ENCODE data around the gene ABCA6. TPM values are rescaled to one million over a fixed set of nuclear protein-coding genes. Genes with fewer than 3 reads are reported as not detected.

Gene ABCA6
- total RNA-seq, 2 donors from 2014 or later = 0.22 to 0.37 TPM

GRCh38 chr17:69047368-69048263 is 94.1 kb downstream of the ABCA6 start:
- Mint-ChIP-seq H3K27me3 (ENCODE audit: low read depth) (no peaks in the 10 kb centered on the region), H3K27ac (no peak overlapping the region), H3K4me1 (ENCODE audit: low read depth) (peaks cover 17% of the 10 kb centered on the region), H3K9me3 (peaks cover 0 to 5% of the 10 kb centered on the region in 2 donors), H3K4me3 (no peak overlapping the region), H3K36me3 (ENCODE audit: insufficient read depth in 2 of 2) (no peaks in the 10 kb centered on the region)
- no peak for DNase-seq
- ATAC-seq (replicated peaks in 1 of 2) = no peak

DNA sequence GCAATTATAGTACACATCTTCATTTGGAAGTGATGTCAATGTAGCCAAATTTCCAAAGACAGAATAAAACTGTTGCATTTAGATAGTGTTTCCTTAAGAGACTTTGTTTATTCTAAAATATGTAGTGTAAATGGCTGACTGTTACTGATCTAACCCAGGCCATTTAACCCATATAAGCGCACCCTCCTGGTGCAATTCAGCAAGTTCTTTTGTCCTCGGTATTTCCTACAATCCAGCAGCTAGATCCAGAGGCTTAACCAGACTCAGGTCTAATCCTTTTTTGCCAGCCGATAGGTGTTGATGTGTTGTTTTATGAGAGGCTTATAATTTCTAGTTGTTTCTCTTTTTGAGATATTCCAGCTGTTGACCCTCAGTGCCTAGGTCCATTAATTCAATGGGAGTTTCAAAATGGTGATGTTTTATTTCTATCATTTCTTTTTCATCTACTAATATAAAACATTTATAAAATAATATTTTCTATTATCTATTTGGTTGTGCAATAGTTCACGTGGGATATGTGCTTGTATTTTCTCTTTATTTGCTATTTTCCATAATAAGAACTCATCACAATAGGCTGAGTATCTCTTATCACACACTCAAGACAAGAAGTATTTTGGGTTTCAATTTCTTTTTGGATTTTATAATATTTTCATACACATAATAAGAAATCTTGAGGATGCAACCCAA is 95.4 kb downstream of the ABCA6 start:
- ATAC-seq (replicated peaks in 1 of 2) (no peak), DNase-seq (no peak)
- H3K27ac Mint-ChIP-seq = no peak overlapping the region
- no peaks in the 10 kb centered on the region for H3K36me3 Mint-ChIP-seq (ENCODE audit: insufficient read depth in 2 of 2)
- no peak overlapping the region for H3K4me3 Mint-ChIP-seq
- peaks cover 0 to 2% of the 10 kb centered on the region in 2 donors for H3K9me3 Mint-ChIP-seq
- no peaks in the 10 kb centered on the region for H3K27me3 Mint-ChIP-seq (ENCODE audit: low read depth)
- peaks cover 17% of the 10 kb centered on the region for H3K4me1 Mint-ChIP-seq (ENCODE audit: low read depth)

DNA sequence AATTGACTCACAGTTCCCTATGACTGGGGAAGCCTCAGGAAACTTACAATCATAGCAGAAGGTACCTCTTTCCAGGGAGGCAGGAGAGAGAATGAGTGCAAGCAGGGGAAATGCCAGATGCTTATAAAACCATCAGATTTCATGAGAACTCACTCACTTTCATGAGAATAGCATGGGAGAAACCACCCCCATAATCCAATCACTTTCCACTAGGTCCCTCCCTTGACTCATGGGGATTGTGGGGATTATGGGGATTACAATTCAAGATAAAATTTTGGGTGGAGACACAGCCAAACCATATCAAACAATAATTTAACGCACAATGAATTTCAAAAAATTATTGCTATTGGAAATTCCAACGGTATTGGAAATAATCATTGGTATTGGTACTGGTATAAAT is 96.0 kb downstream of the ABCA6 start:
- Mint-ChIP-seq H3K4me1 (ENCODE audit: low read depth) (peaks cover 17% of the 10 kb centered on the region), H3K36me3 (ENCODE audit: insufficient read depth in 2 of 2) (no peaks in the 10 kb centered on the region), H3K27ac (no peak overlapping the region), H3K9me3 (no peaks in the 10 kb centered on the region), H3K27me3 (ENCODE audit: low read depth) (no peaks in the 10 kb centered on the region), H3K4me3 (no peak overlapping the region)
- ATAC-seq (replicated peaks in 1 of 2) (no peak), DNase-seq (no peak)

GRCh38 chr17:69044371-69044770 is 97.3 kb downstream of the ABCA6 start:
- Mint-ChIP-seq H3K27me3 (ENCODE audit: low read depth) (no peaks in the 10 kb centered on the region), H3K36me3 (ENCODE audit: insufficient read depth in 2 of 2) (no peaks in the 10 kb centered on the region), H3K4me3 (no peak overlapping the region), H3K27ac (no peak overlapping the region), H3K4me1 (ENCODE audit: low read depth) (peaks cover 17% of the 10 kb centered on the region), H3K9me3 (no peaks in the 10 kb centered on the region)
- ATAC-seq (replicated peaks in 1 of 2) (no peak), DNase-seq (no peak)

GRCh38 chr17:69043098-69043734 is 98.5 kb downstream of the ABCA6 start:
- no peak overlapping the region for H3K27ac Mint-ChIP-seq
- H3K4me1 Mint-ChIP-seq (ENCODE audit: low read depth) = peaks cover 7% of the 10 kb centered on the region
- no peaks in the 10 kb centered on the region for H3K36me3 Mint-ChIP-seq (ENCODE audit: insufficient read depth in 2 of 2)
- H3K27me3 Mint-ChIP-seq (ENCODE audit: low read depth) = no peaks in the 10 kb centered on the region
- DNase-seq = no peak
- H3K9me3 Mint-ChIP-seq = peaks cover 0 to 3% of the 10 kb centered on the region in 2 donors
- no peak overlapping the region for H3K4me3 Mint-ChIP-seq
- ATAC-seq (replicated peaks in 1 of 2) = no peak

DNA sequence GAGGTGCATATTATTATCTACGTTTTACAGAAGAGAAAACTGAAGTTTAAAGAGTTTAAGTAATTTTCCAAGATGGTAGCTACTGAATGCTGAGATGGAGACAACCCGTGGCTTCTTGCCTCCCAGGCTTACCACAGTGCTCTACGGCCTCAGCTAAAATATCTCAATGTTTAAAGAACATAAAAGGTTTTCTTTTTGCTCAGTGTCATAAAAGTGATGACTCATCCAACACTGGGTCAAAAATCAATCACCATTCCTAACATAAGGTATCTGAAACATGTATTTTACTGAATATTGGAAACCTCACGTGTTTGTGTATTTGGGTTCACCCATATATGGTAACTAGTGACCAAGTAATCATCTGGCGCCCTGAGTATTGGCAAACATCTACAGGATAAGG is 99.4 kb downstream of the ABCA6 start:
- no peak for ATAC-seq (replicated peaks in 1 of 2)
- H3K4me3 Mint-ChIP-seq = no peak overlapping the region
- H3K27ac Mint-ChIP-seq = no peak overlapping the region
- H3K36me3 Mint-ChIP-seq (ENCODE audit: insufficient read depth in 2 of 2) = peaks cover 0 to 2% of the 10 kb centered on the region in 2 donors
- peaks cover 0 to 4% of the 10 kb centered on the region in 2 donors for H3K9me3 Mint-ChIP-seq
- H3K4me1 Mint-ChIP-seq (ENCODE audit: low read depth) = no peaks in the 10 kb centered on the region
- no peaks in the 10 kb centered on the region for H3K27me3 Mint-ChIP-seq (ENCODE audit: low read depth)
- DNase-seq = no peak

GRCh38 chr17:69031839-69032238 is 109.9 kb downstream of the ABCA6 start:
- no peak overlapping the region for H3K27ac Mint-ChIP-seq
- no peak for ATAC-seq (replicated peaks in 1 of 2)
- no peak for DNase-seq
- H3K36me3 Mint-ChIP-seq (ENCODE audit: insufficient read depth in 2 of 2) = peaks cover 0 to 2% of the 10 kb centered on the region in 2 donors
- no peak overlapping the region for H3K4me3 Mint-ChIP-seq
- no peaks in the 10 kb centered on the region for H3K27me3 Mint-ChIP-seq (ENCODE audit: low read depth)
- H3K9me3 Mint-ChIP-seq = peaks cover 4 to 6% of the 10 kb centered on the region in 2 donors
- no peaks in the 10 kb centered on the region for H3K4me1 Mint-ChIP-seq (ENCODE audit: low read depth)

GRCh38 chr17:69030169-69030568 is 111.5 kb downstream of the ABCA6 start:
- Mint-ChIP-seq H3K4me3 (no peak overlapping the region), H3K36me3 (ENCODE audit: insufficient read depth in 2 of 2) (no peaks in the 10 kb centered on the region), H3K27me3 (ENCODE audit: low read depth) (no peaks in the 10 kb centered on the region), H3K4me1 (ENCODE audit: low read depth) (no peaks in the 10 kb centered on the region), H3K27ac (no peak overlapping the region), H3K9me3 (no peaks in the 10 kb centered on the region)
- ATAC-seq (replicated peaks in 1 of 2) = no peak
- no peak for DNase-seq

Other genes with a start within 250 kb of the ABCA6 start
- not detected for gene ABCA8, start 186.5 kb downstream of the ABCA6 start, total RNA-seq
- gene ABCA9, start 81.0 kb downstream of the ABCA6 start, total RNA-seq = under 1 TPM; 0.09 to 0.17 TPM
- gene ABCA10, start 86.9 kb upstream of the ABCA6 start, total RNA-seq = 1 to 10 TPM; 2.0 to 2.1 TPM
- gene ABCA5, start 185.2 kb upstream of the ABCA6 start, total RNA-seq = 10 to 100 TPM; 28.5 to 31.1 TPM